Measurements from ENCODE around the gene KRTAP9-3.
"Not testable (repeated sequence)": the region's sequence is repeated elsewhere in the genome, so short reads cannot be mapped to it uniquely, and the experiment has no call there.

The KRTAP9-3 gene, protein sequence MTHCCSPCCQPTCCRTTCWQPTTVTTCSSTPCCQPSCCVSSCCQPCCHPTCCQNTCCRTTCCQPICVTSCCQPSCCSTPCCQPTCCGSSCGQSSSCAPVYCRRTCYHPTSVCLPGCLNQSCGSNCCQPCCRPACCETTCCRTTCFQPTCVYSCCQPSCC

DNA sequence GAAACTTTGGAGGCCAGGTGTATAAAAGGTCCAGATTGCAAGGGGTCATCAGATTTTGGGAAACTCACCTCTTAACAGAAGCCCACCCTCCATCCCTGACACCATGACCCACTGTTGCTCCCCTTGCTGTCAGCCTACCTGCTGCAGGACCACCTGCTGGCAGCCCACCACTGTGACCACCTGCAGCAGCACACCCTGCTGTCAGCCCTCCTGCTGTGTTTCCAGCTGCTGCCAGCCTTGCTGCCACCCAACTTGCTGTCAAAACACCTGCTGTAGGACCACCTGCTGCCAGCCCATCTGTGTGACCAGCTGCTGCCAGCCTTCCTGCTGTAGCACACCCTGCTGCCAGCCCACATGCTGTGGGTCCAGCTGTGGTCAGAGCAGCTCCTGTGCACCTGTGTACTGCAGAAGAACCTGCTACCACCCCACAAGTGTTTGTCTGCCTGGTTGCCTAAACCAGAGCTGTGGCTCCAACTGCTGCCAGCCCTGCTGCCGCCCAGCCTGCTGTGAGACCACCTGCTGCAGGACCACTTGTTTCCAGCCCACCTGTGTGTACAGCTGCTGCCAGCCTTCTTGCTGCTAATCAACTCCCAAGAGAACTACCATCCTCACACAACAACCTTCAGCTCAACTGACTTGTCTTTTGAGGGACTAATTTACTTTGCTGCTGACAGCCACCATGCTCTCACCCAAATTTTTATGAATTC, at the start of gene KRTAP9-3:
Gene KRTAP9-3 (plus strand): TSS at position 51 of the 707 bp plus-strand sequence. CDS start 53 bp downstream, at position 104.
- DNase-seq (ENCODE audit: low read depth, low spot score); in situ Hi-C loops (cut with HindIII; ENCODE audit: low sequenced_read_pairs); H3K4me3 ChIP-seq (ENCODE audit: low read depth, low read length): not testable (repeated sequence)

DNA sequence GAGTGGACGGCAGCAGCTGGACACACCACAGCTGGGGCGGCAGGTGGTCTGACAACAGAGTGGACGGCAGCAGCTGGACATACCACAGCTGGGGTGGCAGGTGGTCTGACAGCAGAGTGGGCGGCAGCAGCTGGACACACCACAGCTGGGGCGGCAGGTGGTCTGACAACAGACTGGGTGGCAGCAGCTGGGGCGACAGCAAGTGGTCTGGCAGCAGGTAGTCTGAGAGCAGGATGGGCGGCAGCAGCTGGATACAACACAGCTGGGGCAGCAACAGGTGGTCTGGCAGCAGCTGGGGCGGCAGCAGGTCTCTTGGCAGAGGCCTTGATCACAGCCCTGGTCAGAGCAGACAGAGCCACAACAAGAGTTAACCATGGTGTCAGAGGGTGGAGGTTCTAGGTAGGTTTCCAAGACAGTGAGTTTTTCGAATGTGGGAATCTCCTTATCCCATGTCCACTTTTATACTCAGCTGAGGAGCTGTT, 47.7 kb upstream of the KRTAP9-3 start, which contains the start of gene KRTAP4-1:
Gene KRTAP4-1 (minus strand): TSS at position 432 of the 482 bp plus-strand sequence. CDS start 57 bp downstream, at position 375.
- in situ Hi-C loops (cut with HindIII; ENCODE audit: low sequenced_read_pairs), result no loop called here
- no peak within 1 kb of the TSS for H3K4me3 ChIP-seq (ENCODE audit: low read depth, low read length)
- TF ChIP-seq, protein P1, sequence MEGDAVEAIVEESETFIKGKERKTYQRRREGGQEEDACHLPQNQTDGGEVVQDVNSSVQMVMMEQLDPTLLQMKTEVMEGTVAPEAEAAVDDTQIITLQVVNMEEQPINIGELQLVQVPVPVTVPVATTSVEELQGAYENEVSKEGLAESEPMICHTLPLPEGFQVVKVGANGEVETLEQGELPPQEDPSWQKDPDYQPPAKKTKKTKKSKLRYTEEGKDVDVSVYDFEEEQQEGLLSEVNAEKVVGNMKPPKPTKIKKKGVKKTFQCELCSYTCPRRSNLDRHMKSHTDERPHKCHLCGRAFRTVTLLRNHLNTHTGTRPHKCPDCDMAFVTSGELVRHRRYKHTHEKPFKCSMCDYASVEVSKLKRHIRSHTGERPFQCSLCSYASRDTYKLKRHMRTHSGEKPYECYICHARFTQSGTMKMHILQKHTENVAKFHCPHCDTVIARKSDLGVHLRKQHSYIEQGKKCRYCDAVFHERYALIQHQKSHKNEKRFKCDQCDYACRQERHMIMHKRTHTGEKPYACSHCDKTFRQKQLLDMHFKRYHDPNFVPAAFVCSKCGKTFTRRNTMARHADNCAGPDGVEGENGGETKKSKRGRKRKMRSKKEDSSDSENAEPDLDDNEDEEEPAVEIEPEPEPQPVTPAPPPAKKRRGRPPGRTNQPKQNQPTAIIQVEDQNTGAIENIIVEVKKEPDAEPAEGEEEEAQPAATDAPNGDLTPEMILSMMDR (IDR thresholded peaks at IDR 0.05; ENCODE audit: low read depth, low read length), result no peak

DNA sequence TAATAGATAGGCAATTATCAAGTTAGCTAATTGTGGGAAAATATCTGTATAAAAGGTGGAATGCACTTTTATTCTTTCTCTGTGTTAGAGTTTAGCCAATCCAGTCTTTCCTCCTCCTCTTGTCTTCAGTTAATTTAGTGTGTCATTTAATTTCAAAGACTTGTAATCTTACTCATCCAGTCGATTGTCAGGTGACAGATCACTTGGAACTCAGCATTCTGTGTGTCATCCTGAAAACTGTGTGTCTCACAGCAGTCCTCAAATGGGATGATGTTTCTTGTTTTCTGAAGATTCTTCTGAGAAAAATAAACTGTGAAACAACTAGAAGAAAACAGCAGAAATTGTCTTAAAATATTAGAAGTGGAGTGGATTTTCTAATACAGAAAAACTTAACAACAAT, 47.2 kb upstream of the KRTAP9-3 start:
- in situ Hi-C loops (cut with HindIII; ENCODE audit: low sequenced_read_pairs), result no loop called here
- no peak overlapping the region for H3K4me3 ChIP-seq (ENCODE audit: low read depth, low read length)
- TF ChIP-seq, protein P1 (IDR thresholded peaks at IDR 0.05; ENCODE audit: low read depth, low read length), result no peak
- no peak for DNase-seq (ENCODE audit: low read depth, low spot score)

More for the DNA sequence above, 47.7 kb upstream of the KRTAP9-3 start, which contains the start of gene KRTAP4-1:
- DNase-seq (ENCODE audit: low read depth, low spot score), result no peak

DNA sequence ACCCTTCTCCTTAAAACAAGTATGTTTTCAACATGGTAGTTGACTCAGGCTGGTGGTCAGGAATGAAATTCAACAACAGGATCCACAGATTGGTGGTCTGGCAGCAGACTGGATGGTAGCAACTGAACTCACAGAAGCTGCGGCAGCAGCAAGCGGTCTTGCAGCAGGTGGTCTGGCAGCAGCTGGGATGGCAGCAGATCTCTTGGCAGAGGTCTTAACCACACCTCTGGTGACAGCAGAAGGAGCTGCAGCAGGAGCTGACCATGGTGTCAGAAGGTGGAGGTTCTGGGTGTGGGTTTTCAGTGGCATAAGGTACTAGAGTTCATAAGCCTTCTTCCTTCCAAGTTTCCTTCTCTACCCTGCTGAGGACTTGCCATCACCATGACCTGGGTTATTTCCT, 45.4 kb upstream of the KRTAP9-3 start:
- no peak overlapping the region for H3K4me3 ChIP-seq (ENCODE audit: low read depth, low read length)
- in situ Hi-C loops (cut with HindIII; ENCODE audit: low sequenced_read_pairs), result no loop called here
- TF ChIP-seq, protein P1 (IDR thresholded peaks at IDR 0.05; ENCODE audit: low read depth, low read length), result no peak
- DNase-seq (ENCODE audit: low read depth, low spot score), result no peak

DNA sequence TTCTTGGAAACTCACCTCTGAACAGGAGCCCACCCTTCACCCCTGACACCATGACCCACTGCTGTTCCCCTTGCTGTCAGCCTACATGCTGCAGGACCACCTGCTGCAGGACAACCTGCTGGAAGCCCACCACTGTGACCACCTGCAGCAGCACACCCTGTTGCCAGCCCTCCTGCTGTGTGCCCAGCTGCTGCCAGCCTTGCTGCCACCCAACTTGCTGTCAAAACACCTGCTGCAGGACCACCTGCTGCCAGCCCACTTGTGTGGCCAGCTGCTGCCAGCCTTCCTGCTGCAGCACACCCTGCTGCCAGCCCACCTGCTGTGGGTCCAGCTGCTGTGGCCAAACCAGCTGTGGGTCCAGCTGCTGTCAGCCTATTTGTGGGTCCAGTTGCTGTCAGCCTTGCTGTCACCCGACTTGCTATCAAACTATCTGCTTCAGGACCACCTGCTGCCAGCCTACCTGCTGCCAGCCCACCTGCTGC, 42.4 kb upstream of the KRTAP9-3 start, which contains the start of gene KRTAP9-1:
Gene KRTAP9-1 (plus strand): TSS at position 51 of the 482 bp plus-strand sequence. CDS start 0 bp downstream, at position 51.
- H3K4me3 ChIP-seq (ENCODE audit: low read depth, low read length); in situ Hi-C loops (cut with HindIII; ENCODE audit: low sequenced_read_pairs); DNase-seq (ENCODE audit: low read depth, low spot score): not testable (repeated sequence)

DNA sequence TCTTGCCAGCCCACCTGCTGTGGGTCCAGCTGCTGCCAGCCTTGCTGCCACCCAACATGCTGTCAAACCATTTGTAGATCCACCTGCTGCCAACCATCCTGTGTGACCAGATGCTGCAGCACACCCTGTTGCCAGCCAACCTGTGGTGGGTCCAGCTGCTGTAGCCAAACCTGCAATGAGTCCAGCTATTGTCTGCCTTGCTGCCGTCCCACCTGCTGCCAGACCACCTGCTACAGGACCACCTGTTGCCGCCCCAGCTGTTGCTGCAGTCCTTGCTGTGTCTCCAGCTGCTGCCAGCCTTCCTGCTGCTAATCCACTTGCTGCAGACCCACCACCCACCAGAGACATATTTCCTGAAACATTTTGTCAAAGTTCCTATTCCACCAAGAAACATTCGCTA, 41.9 kb upstream of the KRTAP9-3 start:
- H3K4me3 ChIP-seq (ENCODE audit: low read depth, low read length), result no peak overlapping the region
- no peak for DNase-seq (ENCODE audit: low read depth, low spot score)
- in situ Hi-C loops (cut with HindIII; ENCODE audit: low sequenced_read_pairs), result no loop called here
- TF ChIP-seq, protein P1 (IDR thresholded peaks at IDR 0.05; ENCODE audit: low read depth, low read length), result no peak

DNA sequence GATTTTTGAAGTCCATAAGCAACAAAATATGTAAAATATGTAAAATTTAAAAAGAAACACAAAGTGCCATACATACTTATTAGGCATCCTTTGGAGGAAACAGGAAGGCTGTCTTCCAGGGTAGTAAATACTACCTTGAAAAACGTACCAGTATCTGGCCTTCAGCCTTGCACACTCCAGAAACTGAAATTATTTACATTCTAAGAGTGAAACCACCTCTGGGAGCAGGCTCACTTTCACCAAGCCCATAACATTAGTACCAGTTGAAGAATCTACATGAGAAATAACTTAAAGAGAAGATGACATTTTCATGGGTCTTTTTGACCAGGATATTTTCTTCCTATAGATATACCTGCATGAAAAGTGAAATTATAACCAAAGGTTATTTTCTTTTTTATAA, 36.2 kb upstream of the KRTAP9-3 start:
- in situ Hi-C loops (cut with HindIII; ENCODE audit: low sequenced_read_pairs), result no loop called here
- no peak overlapping the region for H3K4me3 ChIP-seq (ENCODE audit: low read depth, low read length)
- DNase-seq (ENCODE audit: low read depth, low spot score), result no peak
- TF ChIP-seq, protein P1 (IDR thresholded peaks at IDR 0.05; ENCODE audit: low read depth, low read length), result no peak

Measured in astrocyte of the spinal cord (primary cell).